Liver (tissue), 9 donors: Measurements from ENCODE around the gene ETNPPL. TPM values are rescaled to one million over a fixed set of nuclear protein-coding genes. Genes with fewer than 3 reads are reported as not detected.

ENCODE experiments used
- DNase-seq: peaks from one replicate; pipeline ENCODE4 v3.0.0-alpha.2; 2017; ENCODE audit warnings: low spot score
- H3K27ac ChIP-seq, 2 donors: one replicate each; pipeline ENCODE4 v1.7.0; 2013; ENCODE audit warnings: inconsistent platforms in 2 of 2, low read length in 2 of 2, control low read depth in 1 of 2, low read depth in 1 of 2, mild to moderate bottlenecking in 1 of 2
- H3K27me3 ChIP-seq, 4 donors: one replicate each; pipeline versions ENCODE4 v1.6.1 to v1.7.0; 2013; ENCODE audit warnings: low read length in 3 of 4, inconsistent platforms in 1 of 4, mild to moderate bottlenecking in 1 of 4, moderate library complexity in 1 of 4; ENCODE audit not compliant: control insufficient read depth in 4 of 4, insufficient read depth in 4 of 4
- H3K36me3 ChIP-seq, 4 donors: one replicate each; pipeline versions ENCODE4 v1.6.1 to v1.7.0; 2013; ENCODE audit warnings: low read length in 3 of 4, mild to moderate bottlenecking in 3 of 4, low read depth in 1 of 4, moderate library complexity in 1 of 4; ENCODE audit not compliant: control insufficient read depth in 4 of 4, insufficient read depth in 3 of 4
- H3K4me1 ChIP-seq, 4 donors: one replicate each; pipeline versions ENCODE4 v1.6.1 to v1.7.0; 2013; ENCODE audit warnings: low read length in 3 of 4, mild to moderate bottlenecking in 3 of 4, moderate library complexity in 1 of 4; ENCODE audit not compliant: control insufficient read depth in 4 of 4, insufficient read depth in 4 of 4
- H3K4me3 ChIP-seq, 3 donors: one replicate each; pipeline versions ENCODE4 v1.6.1 to v1.7.0; 2013; ENCODE audit warnings: low read length in 3 of 3, control low read depth in 1 of 3, low read depth in 1 of 3, mild to moderate bottlenecking in 1 of 3
- H3K9ac ChIP-seq, 2 donors: one replicate each; pipeline ENCODE4 v1.7.0; 2013; ENCODE audit warnings: low read length in 2 of 2, mild to moderate bottlenecking in 2 of 2, moderate library complexity in 2 of 2, control low read depth in 1 of 2, low read depth in 1 of 2
- H3K9me3 ChIP-seq, 4 donors: one replicate each; pipeline versions ENCODE4 v1.6.1 to v1.7.0; 2013; ENCODE audit warnings: low read length in 3 of 4; ENCODE audit not compliant: control insufficient read depth in 4 of 4
- ATF3 ChIP-seq: IDR thresholded peaks from 2 replicates; pipeline ENCODE4 v1.6.1; 2016; ENCODE audit warnings: antibody characterized with exemption
- CTCF ChIP-seq: fragments of 150-350 bp; IDR thresholded peaks from 2 replicates; pipeline ENCODE4 v1.5.1; 2017; ENCODE audit warnings: improper control_type of control experiment, low read depth, low read length; ENCODE audit not compliant: missing input control
- EGR1 ChIP-seq, 2 donors: IDR thresholded peaks; 2 replicates each; pipeline ENCODE4 v1.6.1; 2016 to 2018; ENCODE audit warnings: antibody characterized with exemption in 2 of 2, low read depth in 2 of 2
- FOXA1 ChIP-seq: IDR thresholded peaks from 2 replicates; pipeline ENCODE4 v1.6.1; 2016; ENCODE audit warnings: antibody characterized with exemption
- FOXA2 ChIP-seq: IDR thresholded peaks from 2 replicates; pipeline ENCODE4 v1.6.1; 2016; ENCODE audit warnings: antibody characterized with exemption
- GABPA ChIP-seq, 2 donors: IDR thresholded peaks in 1 of 2; conservative IDR thresholded peaks in 1 of 2; 2 replicates each; pipeline ENCODE4 v1.6.1; 2016; ENCODE audit warnings: antibody characterized with exemption in 2 of 2, mild to moderate bottlenecking in 1 of 2, moderate library complexity in 1 of 2
- HNF4A ChIP-seq, 2 donors: conservative IDR thresholded peaks; 2 replicates each; pipeline ENCODE4 v1.6.1; 2016; ENCODE audit warnings: antibody characterized with exemption in 2 of 2, mild to moderate bottlenecking in 2 of 2
- HNF4G ChIP-seq: IDR thresholded peaks from 2 replicates; pipeline ENCODE4 v1.6.1; 2016; ENCODE audit warnings: antibody characterized with exemption
- JUND ChIP-seq, 2 donors: IDR thresholded peaks; 2 replicates each; pipeline ENCODE4 v1.6.1; 2016; ENCODE audit warnings: antibody characterized with exemption in 2 of 2
- MAX ChIP-seq: IDR thresholded peaks from 2 replicates; pipeline ENCODE4 v1.6.1; 2016; ENCODE audit warnings: antibody characterized with exemption
- NR2F2 ChIP-seq: IDR thresholded peaks from 2 replicates; pipeline ENCODE4 v1.6.1; 2016; ENCODE audit warnings: antibody characterized with exemption
- RAD21 ChIP-seq, 2 donors: IDR thresholded peaks; 2 replicates each; pipeline ENCODE4 v1.6.1; 2016; ENCODE audit warnings: antibody characterized with exemption in 2 of 2, mild to moderate bottlenecking in 2 of 2
- REST ChIP-seq: IDR thresholded peaks from 2 replicates; pipeline ENCODE4 v1.6.1; 2016; ENCODE audit warnings: antibody characterized with exemption, mild to moderate bottlenecking
- RXRA ChIP-seq, 2 donors: IDR thresholded peaks; 2 replicates each; pipeline ENCODE4 v1.6.1; 2017 to 2018; ENCODE audit warnings: antibody characterized with exemption in 2 of 2, mild to moderate bottlenecking in 1 of 2
- SP1 ChIP-seq: IDR thresholded peaks from 2 replicates; pipeline ENCODE4 v1.6.1; 2018; ENCODE audit warnings: antibody characterized with exemption, mild to moderate bottlenecking
- TAF1 ChIP-seq: conservative IDR thresholded peaks from 2 replicates; pipeline ENCODE4 v1.6.1; 2016; ENCODE audit warnings: antibody characterized with exemption, mild to moderate bottlenecking
- YY1 ChIP-seq: IDR thresholded peaks from 2 replicates; pipeline ENCODE4 v1.6.1; 2016; ENCODE audit warnings: antibody characterized with exemption, mild to moderate bottlenecking
- ZBTB33 ChIP-seq: IDR thresholded peaks from 2 replicates; pipeline ENCODE4 v1.6.1; 2016; ENCODE audit warnings: antibody characterized with exemption
- WGBS: extraction: QIAGEN DNeasy Blood & Tissue Kit; methylation state at CpG from one replicate; pipeline ENCODE4 v1.1.7; 2013; 5-methylcytosine and 5-hydroxymethylcytosine counted together
- polyA plus RNA-seq, 2 donors: library from polyadenylated mRNA; stranded (reverse) in 1 of 2; unstranded in 1 of 2; fragments of 200-250 nt in 1 of 2; fragments of >200 nt in 1 of 2; fragmentation: Nextera tagmentation in 1 of 2; extraction: Ambion mirVana in 1 of 2; gene quantifications; one replicate each; pipeline versions ENCODE4 v1.2.1 to v1.2.3, GENCODE V29; 2013 to 2015
- total RNA-seq, 2 donors: library from RNA; depleted of rRNA; stranded (reverse); fragments of >200 nt; gene quantifications; one replicate each; pipeline ENCODE4 v1.2.3, GENCODE V29; 2014
- donor health status: healthy.
- donor health status: healthy.
- donor health status: healthy.
- donor health status: healthy.
- donor health status: healthy.

ETNPPL gene
- total and polyA plus RNA-seq, 4 donors: 2.5 to 43.3 (median 25.3) TPM

GRCh38 chr4:108766058-108766457, 3.2 kb upstream of the ETNPPL start:
- TF ChIP-seq HNF4G (peak; percentile 69), EGR1 (IDR thresholded peaks at IDR 0.05; ENCODE audit: low read depth in 2 of 2) (peak; percentile 57 to 70), HNF4A (conservative IDR thresholded peaks at IDR 0.05) (peak; percentile 83 to 86), REST (peak; percentile 59), RAD21 (IDR thresholded peaks at IDR 0.05) (peak in 1 of 2 donors; percentile 33), GABPA (IDR thresholded peaks at IDR 0.05 in 1 of 2, conservative IDR thresholded peaks at IDR 0.05 in 1 of 2) (no peak), MAX (no peak), SP1 (peak; percentile 61), ZBTB33 (peak; percentile 61), NR2F2 (no peak), JUND (IDR thresholded peaks at IDR 0.05) (peak in 1 of 2 donors; percentile 79), RXRA (IDR thresholded peaks at IDR 0.05) (peak; percentile 70 to 87), FOXA2 (peak; percentile 31), TAF1 (no peak), CTCF (no peak), FOXA1 (no peak), ATF3 (no peak), YY1 (peak; percentile 56)
- Histone ChIP-seq H3K4me3 (no peak overlapping the region), H3K27ac (peak overlapping the region; percentile 16 to 52), H3K27me3 (no peaks in the 10 kb centered on the region), H3K9ac (no peak overlapping the region), H3K36me3 (no peaks in the 10 kb centered on the region), H3K9me3 (no peaks in the 10 kb centered on the region), H3K4me1 (peaks cover 10 to 39% (median 26%) of the 10 kb centered on the region in 4 donors)
- 32% methylated on average over 3 of the region's 3 CpGs for WGBS
- no peak for DNase-seq
